ENCODE measurements around the gene KIAA0232. TPM values are rescaled to one million over a fixed set of nuclear protein-coding genes. Genes with fewer than 3 reads are reported as not detected.

The KIAA0232 gene
- total and polyA plus RNA-seq, 2 experiments from 2014 or later = 27.4 to 28.7 TPM

DNA sequence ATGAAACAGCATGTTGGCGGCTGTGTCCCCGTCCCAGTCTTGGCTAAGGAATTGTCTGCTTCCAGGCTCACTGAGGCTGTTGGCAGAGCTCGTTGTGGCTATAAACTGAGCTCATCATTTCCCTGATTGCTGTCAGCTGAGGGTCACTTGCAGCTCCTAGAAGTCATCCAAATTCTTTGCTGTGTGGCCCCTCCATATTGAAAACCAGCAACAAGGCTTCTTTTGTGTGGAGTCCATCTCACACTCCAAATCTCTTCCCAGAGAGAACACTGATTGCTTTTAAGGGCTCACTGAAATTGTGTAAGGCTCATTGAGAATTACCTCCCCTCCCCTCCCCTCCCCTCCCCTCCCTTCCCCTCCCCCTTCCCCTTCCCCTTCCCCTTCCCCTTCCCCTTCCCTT, 150.4 kb downstream of the KIAA0232 start:
- TF ChIP-seq, protein P1, sequence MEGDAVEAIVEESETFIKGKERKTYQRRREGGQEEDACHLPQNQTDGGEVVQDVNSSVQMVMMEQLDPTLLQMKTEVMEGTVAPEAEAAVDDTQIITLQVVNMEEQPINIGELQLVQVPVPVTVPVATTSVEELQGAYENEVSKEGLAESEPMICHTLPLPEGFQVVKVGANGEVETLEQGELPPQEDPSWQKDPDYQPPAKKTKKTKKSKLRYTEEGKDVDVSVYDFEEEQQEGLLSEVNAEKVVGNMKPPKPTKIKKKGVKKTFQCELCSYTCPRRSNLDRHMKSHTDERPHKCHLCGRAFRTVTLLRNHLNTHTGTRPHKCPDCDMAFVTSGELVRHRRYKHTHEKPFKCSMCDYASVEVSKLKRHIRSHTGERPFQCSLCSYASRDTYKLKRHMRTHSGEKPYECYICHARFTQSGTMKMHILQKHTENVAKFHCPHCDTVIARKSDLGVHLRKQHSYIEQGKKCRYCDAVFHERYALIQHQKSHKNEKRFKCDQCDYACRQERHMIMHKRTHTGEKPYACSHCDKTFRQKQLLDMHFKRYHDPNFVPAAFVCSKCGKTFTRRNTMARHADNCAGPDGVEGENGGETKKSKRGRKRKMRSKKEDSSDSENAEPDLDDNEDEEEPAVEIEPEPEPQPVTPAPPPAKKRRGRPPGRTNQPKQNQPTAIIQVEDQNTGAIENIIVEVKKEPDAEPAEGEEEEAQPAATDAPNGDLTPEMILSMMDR (IDR thresholded peaks at IDR 0.05; ENCODE audit: low read depth, low read length) = no peak
- Histone ChIP-seq H3K4me3 (no peak overlapping the region), H3K27me3 (no peaks in the 10 kb centered on the region), H3K9me3 (ENCODE audit: low read depth) (no peaks in the 10 kb centered on the region), H3K36me3 (no peaks in the 10 kb centered on the region), H3K27ac (no peak overlapping the region), H3K4me1 (ENCODE audit: low read depth) (peaks cover 18% of the 10 kb centered on the region)
- DNase-seq (ENCODE audit: low read depth in 1 of 2, low spot score in 1 of 2) = no peak

Other genes with a start within 250 kb of the KIAA0232 start
- 8.2 and 10.2 TPM in 2 replicates for gene MAN2B2, start 207.5 kb upstream of the KIAA0232 start, total RNA-seq
- gene MAN2B2, start 207.5 kb upstream of the KIAA0232 start, polyA plus RNA-seq = 4.4 and 5.4 TPM in 2 replicates
- 262 and 291 TPM in 2 replicates for gene MRFAP1, start 142.0 kb upstream of the KIAA0232 start, total RNA-seq
- 315 and 319 TPM in 2 replicates for gene MRFAP1, start 142.0 kb upstream of the KIAA0232 start, polyA plus RNA-seq
- gene S100P, start 88.8 kb upstream of the KIAA0232 start, total RNA-seq = not detected in 2 replicates
- not detected in 2 replicates for gene S100P, start 88.8 kb upstream of the KIAA0232 start, polyA plus RNA-seq
- gene MRFAP1L1, start 72.9 kb upstream of the KIAA0232 start, total RNA-seq = 82.4 and 112 TPM in 2 replicates
- 73.3 and 76.4 TPM in 2 replicates for gene MRFAP1L1, start 72.9 kb upstream of the KIAA0232 start, polyA plus RNA-seq
- 48.9 and 52.1 TPM in 2 replicates for gene BLOC1S4, start 66.6 kb upstream of the KIAA0232 start, total RNA-seq
- 53.5 and 55.5 TPM in 2 replicates for gene BLOC1S4, start 66.6 kb upstream of the KIAA0232 start, polyA plus RNA-seq
- gene TBC1D14, start 127.1 kb downstream of the KIAA0232 start, total RNA-seq = 41.8 and 46.1 TPM in 2 replicates
- 30.5 and 38.9 TPM in 2 replicates for gene TBC1D14, start 127.1 kb downstream of the KIAA0232 start, polyA plus RNA-seq

Measured in cardiac muscle cell (in vitro differentiated cells and primary cell).